Measurements from ENCODE around the gene VASP. TPM values are rescaled to one million over a fixed set of nuclear protein-coding genes. Genes with fewer than 3 reads are reported as not detected.

Gene VASP
- total and polyA plus RNA-seq, 2 donors (not counting 1 experiment from before 2014, with no cell fraction given), result 79.5 to 108 TPM

- no peak overlapping the region for H3K27ac Mint-ChIP-seq
- peaks cover 45% of the 10 kb centered on the region for H3K4me1 Mint-ChIP-seq
- no peak overlapping the region for H3K4me3 Mint-ChIP-seq
- ChIA-PET CTCF (interaction anchor here (0.6 to 10.4 kb wide), 5 partner anchors 10 to 74 kb away, joined by 3 to 453 read pairs (median 4); no protein-coding TSS in a partner anchor), POLR2A (interaction anchor here (0.7 to 0.9 kb wide), 2 partner anchors 36 to 50 kb away, joined by 3 to 4 read pairs; no protein-coding TSS in a partner anchor)
- Histone ChIP-seq H3K4me2 (replicated peaks; ENCODE audit: low read depth, low read length, poor library complexity, severe bottlenecking) (no peak overlapping the region), H3K4me3 (ENCODE audit: control extremely low read depth in 1 of 5, extremely low read depth in 1 of 5, insufficient read depth in 1 of 5, low read depth in 2 of 5, low read length in 4 of 5) (no peak overlapping the region), H3K9me3 (ENCODE audit: control extremely low read depth in 1 of 3, control insufficient read depth in 2 of 3, insufficient read depth in 1 of 3, low read length in 2 of 3) (no peaks in the 10 kb centered on the region), H3K27me3 (replicated peaks in 1 of 4; ENCODE audit: control extremely low read depth in 1 of 4, control insufficient read depth in 3 of 4, insufficient read depth in 4 of 4, low read length in 3 of 4) (peaks cover 0 to 28% (median 11%) of the 10 kb centered on the region in 4 experiments), H3K9ac (ENCODE audit: low read length) (no peak overlapping the region), H3K79me2 (ENCODE audit: control insufficient read depth, insufficient read depth, low read length) (no peaks in the 10 kb centered on the region), H3K27ac (ENCODE audit: low read length in 2 of 2) (no peak overlapping the region), H3K36me3 (replicated peaks in 1 of 2; ENCODE audit: control extremely low read depth in 1 of 2, control insufficient read depth in 1 of 2, extremely low read depth in 1 of 2, insufficient read depth in 2 of 2, low read length in 1 of 2) (no peaks in the 10 kb centered on the region), H4K20me1 (ENCODE audit: control insufficient read depth, insufficient read depth, low read length, poor library complexity, severe bottlenecking) (peaks cover 31% of the 10 kb centered on the region), H2AFZ (ENCODE audit: insufficient read depth, low read depth, low read length, poor library complexity, severe bottlenecking) (no peak overlapping the region), H3K4me1 (ENCODE audit: control insufficient read depth in 2 of 2, insufficient read depth in 2 of 2, low read length in 2 of 2) (peaks cover 28 to 34% of the 10 kb centered on the region in 2 donors)
- ATAC-seq (ENCODE audit: low read depth), result no peak
- no peaks in the 10 kb centered on the region for H3K9me3 Mint-ChIP-seq (ENCODE audit: insufficient read depth)
- no peak for TF ChIP-seq CTCF (IDR thresholded peaks at IDR 0.05)
- TF ChIP-seq EZH2 (IDR thresholded peaks at IDR 0.05; ENCODE audit: borderline replicate concordance, insufficient read depth, low read depth, low read length, poor library complexity, severe bottlenecking), result no peak
- 86% methylated on average over 2 of the region's 6 CpGs for WGBS (ENCODE audit: insufficient coverage)
- H3K27me3 Mint-ChIP-seq, result peaks cover 23% of the 10 kb centered on the region
- intact Hi-C loops (cut with micrococcal nuclease), result no loop called here
- peak; percentile 79 for DNase-seq
These were observed 31.6 kb upstream of the VASP start for GRCh38 chr19:45475537-45476291.

- H3K27ac Mint-ChIP-seq, result peak overlapping the region; percentile 65
- H3K4me3 Mint-ChIP-seq, result no peak overlapping the region
- intact Hi-C loops (cut with micrococcal nuclease), result no loop called here
These were observed 31.0 kb upstream of the VASP start for GRCh38 chr19:45476304-45476703.

More at GRCh38 chr19:45476304-45476703, 31.0 kb upstream of the VASP start:
- peaks cover 42% of the 10 kb centered on the region for H3K4me1 Mint-ChIP-seq
- H3K4me2 ChIP-seq (replicated peaks; ENCODE audit: low read depth, low read length, poor library complexity, severe bottlenecking), result no peak overlapping the region
- peaks cover 22 to 31% of the 10 kb centered on the region in 2 donors for H3K4me1 ChIP-seq (ENCODE audit: control insufficient read depth in 2 of 2, insufficient read depth in 2 of 2, low read length in 2 of 2)
- ATAC-seq (ENCODE audit: low read depth) (no peak), DNase-seq (no peak)
- no peak for TF ChIP-seq EZH2 (IDR thresholded peaks at IDR 0.05; ENCODE audit: borderline replicate concordance, insufficient read depth, low read depth, low read length, poor library complexity, severe bottlenecking)
- TF ChIP-seq CTCF (IDR thresholded peaks at IDR 0.05), result no peak
- peaks cover 25% of the 10 kb centered on the region for H4K20me1 ChIP-seq (ENCODE audit: control insufficient read depth, insufficient read depth, low read length, poor library complexity, severe bottlenecking)
- 55% methylated on average over 3 of the region's 5 CpGs for WGBS (ENCODE audit: insufficient coverage)
- no peak overlapping the region for H2AFZ ChIP-seq (ENCODE audit: insufficient read depth, low read depth, low read length, poor library complexity, severe bottlenecking)
- no peaks in the 10 kb centered on the region for H3K9me3 ChIP-seq (ENCODE audit: control extremely low read depth in 1 of 3, control insufficient read depth in 2 of 3, insufficient read depth in 1 of 3, low read length in 2 of 3)
- no peak overlapping the region for H3K27ac ChIP-seq (ENCODE audit: low read length in 2 of 2)
- H3K9me3 Mint-ChIP-seq (ENCODE audit: insufficient read depth), result no peaks in the 10 kb centered on the region
- H3K79me2 ChIP-seq (ENCODE audit: control insufficient read depth, insufficient read depth, low read length), result no peaks in the 10 kb centered on the region
- no peaks in the 10 kb centered on the region for H3K36me3 ChIP-seq (replicated peaks in 1 of 2; ENCODE audit: control extremely low read depth in 1 of 2, control insufficient read depth in 1 of 2, extremely low read depth in 1 of 2, insufficient read depth in 2 of 2, low read length in 1 of 2)
- ChIA-PET POLR2A (no interaction called here), CTCF (interaction anchor here (0.8 to 10.4 kb wide), 7 partner anchors 8 to 74 kb away, joined by 3 to 453 read pairs (median 4); partner anchors contain the start of genes FOSB and PPM1N)
- no peak overlapping the region for H3K9ac ChIP-seq (ENCODE audit: low read length)
- H3K4me3 ChIP-seq (ENCODE audit: control extremely low read depth in 1 of 5, extremely low read depth in 1 of 5, insufficient read depth in 1 of 5, low read depth in 2 of 5, low read length in 4 of 5), result no peak overlapping the region
- H3K27me3 Mint-ChIP-seq, result peaks cover 23% of the 10 kb centered on the region
- peaks cover 0 to 28% (median 11%) of the 10 kb centered on the region in 4 experiments for H3K27me3 ChIP-seq (replicated peaks in 1 of 4; ENCODE audit: control extremely low read depth in 1 of 4, control insufficient read depth in 3 of 4, insufficient read depth in 4 of 4, low read length in 3 of 4)
